ENCODE measurements around the gene ZEB2.

GRCh38 chr2:144472046-144472412 is 47.9 kb downstream of the ZEB2 start:
- no peak for TF ChIP-seq CTCF (IDR thresholded peaks at IDR 0.05; ENCODE audit: low read length)
- TF ChIP-seq EZH2 (IDR thresholded peaks at IDR 0.05; ENCODE audit: borderline replicate concordance, low read length): no peak
